ENCODE results near the gene NONO.

- TF ChIP-seq CTCF (conservative IDR thresholded peaks at IDR 0.05; ENCODE audit: low read depth, low read length): no peak
- no peak for TF ChIP-seq FOS (IDR thresholded peaks at IDR 0.05; ENCODE audit: low read depth, low read length)
- TF ChIP-seq RAD21 (IDR thresholded peaks at IDR 0.05; ENCODE audit: low read length): no peak
- no peak for TF ChIP-seq MXI1 (IDR thresholded peaks at IDR 0.05; ENCODE audit: borderline replicate concordance, low read depth, low read length)
- TF ChIP-seq CEBPB (IDR thresholded peaks at IDR 0.05; ENCODE audit: low read depth, low read length): no peak
- TF ChIP-seq POLR2A (IDR thresholded peaks at IDR 0.05; ENCODE audit: low read depth, low read length): no peak
- TF ChIP-seq SMC3 (IDR thresholded peaks at IDR 0.05; ENCODE audit: low read depth, low read length): no peak
- no peak for TF ChIP-seq USF2 (IDR thresholded peaks at IDR 0.05; ENCODE audit: low read depth, low read length)
- TF ChIP-seq MAZ (IDR thresholded peaks at IDR 0.05; ENCODE audit: borderline replicate concordance, low read depth, low read length): no peak
- no peak for TF ChIP-seq RFX5 (IDR thresholded peaks at IDR 0.05; ENCODE audit: low read depth, low read length)
- TF ChIP-seq CHD1 (IDR thresholded peaks at IDR 0.05; ENCODE audit: low read depth, low read length): no peak
- no peak for TF ChIP-seq MAFK (IDR thresholded peaks at IDR 0.05; ENCODE audit: low read depth, low read length)
- TF ChIP-seq RCOR1 (IDR thresholded peaks at IDR 0.05; ENCODE audit: insufficient replicate concordance, low read length): no peak
Observed at GRCh38 chrX:71292669-71293365, 9.4 kb downstream of the NONO start.

All from IMR-90 (cell line).